GM12878 (cell line): ENCODE measurements around the gene MICAL3. TPM values are rescaled to one million over a fixed set of nuclear protein-coding genes. Genes with fewer than 3 reads are reported as not detected.
A peak's percentile ranks its signal among the peaks of the same experiment; 100 is the strongest.

Experiments
- BHLHE40 ChIP-seq, 2 experiments: fragments of 450-650 bp in 1 of 2; IDR thresholded peaks; 2 replicates each; pipeline ENCODE4 v1.6.1; 2011 to 2017; ENCODE audit warnings: low read depth in 2 of 2, borderline replicate concordance in 1 of 2, improper control_type of control experiment in 1 of 2, low read length in 1 of 2, mild to moderate bottlenecking in 1 of 2
- CHD2 ChIP-seq: IDR thresholded peaks from 2 replicates; pipeline ENCODE4 v1.6.1; 2011; ENCODE audit warnings: low read depth, low read length, improper control_type of control experiment, borderline replicate concordance
- CREB1 ChIP-seq: IDR thresholded peaks from 2 replicates; pipeline ENCODE4 v1.6.1; 2012; ENCODE audit warnings: low read depth, mild to moderate bottlenecking, inconsistent platforms
- IRF5 ChIP-seq: fragments of 450-650 bp; IDR thresholded peaks from 2 replicates; pipeline ENCODE4 v1.6.1; 2017; ENCODE audit warnings: borderline replicate concordance
- LARP7 ChIP-seq: fragments of 450-650 bp; IDR thresholded peaks from 2 replicates; pipeline ENCODE4 v1.6.1; 2017; ENCODE audit warnings: mild to moderate bottlenecking
- MTA2 ChIP-seq: fragments of 450-650 bp; IDR thresholded peaks from 2 replicates; pipeline ENCODE4 v1.6.1; 2016; ENCODE audit warnings: low read depth, mild to moderate bottlenecking, moderate library complexity
- MXI1 ChIP-seq: fragments of 150-350 bp; IDR thresholded peaks from 2 replicates; pipeline ENCODE4 v1.6.1; 2011; ENCODE audit warnings: low read depth, mild to moderate bottlenecking, inconsistent platforms, low read length, improper control_type of control experiment
- NR2C2 ChIP-seq: IDR thresholded peaks from 2 replicates; pipeline ENCODE4 v1.6.1; 2011; ENCODE audit warnings: borderline replicate concordance, low read depth; ENCODE audit not compliant: control insufficient read depth, insufficient read length
- POLR2AphosphoS2 ChIP-seq: IDR thresholded peaks from 2 replicates; pipeline ENCODE4 v1.6.1; 2011; ENCODE audit warnings: low read depth, mild to moderate bottlenecking, low read length, improper control_type of control experiment, moderate library complexity
- RAD51 ChIP-seq: fragments of 450-650 bp; IDR thresholded peaks from 2 replicates; pipeline ENCODE4 v1.6.1; 2016; ENCODE audit warnings: moderate library complexity, mild to moderate bottlenecking, inconsistent platforms
- RB1 ChIP-seq: fragments of 450-650 bp; formaldehyde crosslinking; IDR thresholded peaks from 2 replicates; pipeline ENCODE4 v1.6.1; 2017; ENCODE audit warnings: mild to moderate bottlenecking, borderline replicate concordance
- SIX5 ChIP-seq: IDR thresholded peaks from 2 replicates; pipeline ENCODE4 v1.6.1; 2011; ENCODE audit warnings: mild to moderate bottlenecking, low read depth, low read length, moderate library complexity; ENCODE audit not compliant: severe bottlenecking
- USF2 ChIP-seq: IDR thresholded peaks from 2 replicates; pipeline ENCODE4 v1.6.1; 2011; ENCODE audit warnings: low read depth, low read length, improper control_type of control experiment, borderline replicate concordance
- ZBED1 ChIP-seq: IDR thresholded peaks from 2 replicates; pipeline ENCODE4 v1.6.1; 2016; ENCODE audit warnings: borderline replicate concordance
- ZNF217 ChIP-seq: fragments of 450-650 bp; IDR thresholded peaks from 2 replicates; pipeline ENCODE4 v1.6.1; 2017; ENCODE audit warnings: antibody characterized with exemption, mild to moderate bottlenecking
- ZZZ3 ChIP-seq: IDR thresholded peaks from 2 replicates; pipeline ENCODE4 v1.6.1; 2011; ENCODE audit warnings: low read depth; ENCODE audit not compliant: control insufficient read depth, insufficient read length
- polyA plus RNA-seq, 11 experiments: library from polyadenylated mRNA; depleted of rRNA in 4 of 11; unstranded in 6 of 11; stranded (reverse) in 5 of 11; fragments of >200 nt; fragmentation: Nextera tagmentation in 4 of 11; fragmentation: Illumina TruSeq in 1 of 11; extraction: Ambion mirVana in 4 of 11; extraction: Trizol in 1 of 11; gene quantifications; 1 replicate in 1 of 11; 2 replicates in 10 of 11; pipeline versions ENCODE4 v1.2.1 to v1.2.3, GENCODE V29; 2011 to 2016; ENCODE audit warnings: inconsistent platforms in 2 of 11, missing spikeins in 2 of 11, low read depth in 1 of 11
- total RNA-seq, 4 experiments: library from RNA; depleted of rRNA in 3 of 4; stranded (reverse); fragments of >200 nt in 3 of 4; fragmentation: Illumina TruSeq in 1 of 4; extraction: Trizol in 1 of 4; gene quantifications; 2 replicates each; pipeline versions ENCODE4 v1.2.1 to v1.2.3, GENCODE V29; 2013 to 2021
- TF ChIP-seq, protein P1 (sequence below): fragments of 150-350 bp; IDR thresholded peaks from 2 replicates; pipeline ENCODE4 v1.6.1; 2014; ENCODE audit warnings: mild to moderate bottlenecking, low read depth, low read length
- TF ChIP-seq, protein P2 (sequence below), 3 experiments: IDR thresholded peaks in 2 of 3; conservative IDR thresholded peaks in 1 of 3; 2 replicates each; pipeline ENCODE4 v1.5.1; 2011; ENCODE audit warnings: low read depth in 3 of 3, low read length in 3 of 3, mild to moderate bottlenecking in 3 of 3, control low read depth in 2 of 3, moderate library complexity in 2 of 3, inconsistent platforms in 1 of 3, mixed read lengths in 1 of 3; ENCODE audit not compliant: control insufficient read depth in 2 of 3, insufficient read depth in 1 of 3; ENCODE audit errors: extremely low read depth in 1 of 3
- TF ChIP-seq, protein P3 (sequence below): fragments of 450-650 bp; formaldehyde crosslinking; IDR thresholded peaks from 2 replicates; pipeline ENCODE4 v1.5.0; 2022; ENCODE audit warnings: mild to moderate bottlenecking, missing genetic modification characterization

MICAL3 gene
- total and polyA plus RNA-seq, 10 of the 15 experiments (the other 5 are each of a cell fraction or from before 2014, with no cell fraction given), result 2.6 to 92.2 (median 24.0) TPM

- TF ChIP-seq, protein P1, sequence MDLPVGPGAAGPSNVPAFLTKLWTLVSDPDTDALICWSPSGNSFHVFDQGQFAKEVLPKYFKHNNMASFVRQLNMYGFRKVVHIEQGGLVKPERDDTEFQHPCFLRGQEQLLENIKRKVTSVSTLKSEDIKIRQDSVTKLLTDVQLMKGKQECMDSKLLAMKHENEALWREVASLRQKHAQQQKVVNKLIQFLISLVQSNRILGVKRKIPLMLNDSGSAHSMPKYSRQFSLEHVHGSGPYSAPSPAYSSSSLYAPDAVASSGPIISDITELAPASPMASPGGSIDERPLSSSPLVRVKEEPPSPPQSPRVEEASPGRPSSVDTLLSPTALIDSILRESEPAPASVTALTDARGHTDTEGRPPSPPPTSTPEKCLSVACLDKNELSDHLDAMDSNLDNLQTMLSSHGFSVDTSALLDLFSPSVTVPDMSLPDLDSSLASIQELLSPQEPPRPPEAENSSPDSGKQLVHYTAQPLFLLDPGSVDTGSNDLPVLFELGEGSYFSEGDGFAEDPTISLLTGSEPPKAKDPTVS, result no peak
- TF ChIP-seq MXI1, result 0 out of 2 replicates have a peak, but pooled peaks have one; percentile 18
- TF ChIP-seq BHLHE40 (IDR thresholded peaks at IDR 0.05; ENCODE audit: borderline replicate concordance in 1 of 2, low read depth in 2 of 2, low read length in 1 of 2), result peak; percentile 73 to 83
- no peak for TF ChIP-seq ZZZ3
- TF ChIP-seq ZBED1, result no peak
- peak; percentile 46; the same call in 1 of the 2 replicates for TF ChIP-seq ZNF217
- TF ChIP-seq, protein P2, sequence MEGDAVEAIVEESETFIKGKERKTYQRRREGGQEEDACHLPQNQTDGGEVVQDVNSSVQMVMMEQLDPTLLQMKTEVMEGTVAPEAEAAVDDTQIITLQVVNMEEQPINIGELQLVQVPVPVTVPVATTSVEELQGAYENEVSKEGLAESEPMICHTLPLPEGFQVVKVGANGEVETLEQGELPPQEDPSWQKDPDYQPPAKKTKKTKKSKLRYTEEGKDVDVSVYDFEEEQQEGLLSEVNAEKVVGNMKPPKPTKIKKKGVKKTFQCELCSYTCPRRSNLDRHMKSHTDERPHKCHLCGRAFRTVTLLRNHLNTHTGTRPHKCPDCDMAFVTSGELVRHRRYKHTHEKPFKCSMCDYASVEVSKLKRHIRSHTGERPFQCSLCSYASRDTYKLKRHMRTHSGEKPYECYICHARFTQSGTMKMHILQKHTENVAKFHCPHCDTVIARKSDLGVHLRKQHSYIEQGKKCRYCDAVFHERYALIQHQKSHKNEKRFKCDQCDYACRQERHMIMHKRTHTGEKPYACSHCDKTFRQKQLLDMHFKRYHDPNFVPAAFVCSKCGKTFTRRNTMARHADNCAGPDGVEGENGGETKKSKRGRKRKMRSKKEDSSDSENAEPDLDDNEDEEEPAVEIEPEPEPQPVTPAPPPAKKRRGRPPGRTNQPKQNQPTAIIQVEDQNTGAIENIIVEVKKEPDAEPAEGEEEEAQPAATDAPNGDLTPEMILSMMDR (IDR thresholded peaks at IDR 0.05 in 2 of 3, conservative IDR thresholded peaks at IDR 0.05 in 1 of 3; ENCODE audit: control insufficient read depth in 2 of 3, extremely low read depth in 1 of 3, insufficient read depth in 1 of 3, low read depth in 3 of 3, low read length in 3 of 3), result no peak
- TF ChIP-seq RAD51, result peak; percentile 88
- TF ChIP-seq IRF5, result no peak
- no peak for TF ChIP-seq SIX5
- TF ChIP-seq NR2C2, result no peak
- peak; percentile 48; the same call in 1 of the 2 replicates for TF ChIP-seq RB1
- 0 out of 2 replicates have a peak, but pooled peaks have one; percentile 20 for TF ChIP-seq LARP7
- TF ChIP-seq POLR2AphosphoS2, result no peak
- TF ChIP-seq CREB1, result 0 out of 2 replicates have a peak, but pooled peaks have one; percentile 6
- peak; percentile 41; the same call in 1 of the 2 replicates for TF ChIP-seq USF2
- peak; percentile 57; the same call in 1 of the 2 replicates for TF ChIP-seq CHD2
- TF ChIP-seq, protein P3, sequence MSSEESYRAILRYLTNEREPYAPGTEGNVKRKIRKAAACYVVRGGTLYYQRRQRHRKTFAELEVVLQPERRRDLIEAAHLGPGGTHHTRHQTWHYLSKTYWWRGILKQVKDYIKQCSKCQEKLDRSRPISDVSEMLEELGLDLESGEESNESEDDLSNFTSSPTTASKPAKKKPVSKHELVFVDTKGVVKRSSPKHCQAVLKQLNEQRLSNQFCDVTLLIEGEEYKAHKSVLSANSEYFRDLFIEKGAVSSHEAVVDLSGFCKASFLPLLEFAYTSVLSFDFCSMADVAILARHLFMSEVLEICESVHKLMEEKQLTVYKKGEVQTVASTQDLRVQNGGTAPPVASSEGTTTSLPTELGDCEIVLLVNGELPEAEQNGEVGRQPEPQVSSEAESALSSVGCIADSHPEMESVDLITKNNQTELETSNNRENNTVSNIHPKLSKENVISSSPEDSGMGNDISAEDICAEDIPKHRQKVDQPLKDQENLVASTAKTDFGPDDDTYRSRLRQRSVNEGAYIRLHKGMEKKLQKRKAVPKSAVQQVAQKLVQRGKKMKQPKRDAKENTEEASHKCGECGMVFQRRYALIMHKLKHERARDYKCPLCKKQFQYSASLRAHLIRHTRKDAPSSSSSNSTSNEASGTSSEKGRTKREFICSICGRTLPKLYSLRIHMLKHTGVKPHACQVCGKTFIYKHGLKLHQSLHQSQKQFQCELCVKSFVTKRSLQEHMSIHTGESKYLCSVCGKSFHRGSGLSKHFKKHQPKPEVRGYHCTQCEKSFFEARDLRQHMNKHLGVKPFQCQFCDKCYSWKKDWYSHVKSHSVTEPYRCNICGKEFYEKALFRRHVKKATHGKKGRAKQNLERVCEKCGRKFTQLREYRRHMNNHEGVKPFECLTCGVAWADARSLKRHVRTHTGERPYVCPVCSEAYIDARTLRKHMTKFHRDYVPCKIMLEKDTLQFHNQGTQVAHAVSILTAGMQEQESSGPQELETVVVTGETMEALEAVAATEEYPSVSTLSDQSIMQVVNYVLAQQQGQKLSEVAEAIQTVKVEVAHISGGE (CRISPR knock-in tag), result no peak
- peak; percentile 82 for TF ChIP-seq MTA2
Measured at GRCh38 chr22:18056807-18057474, 32.6 kb upstream of the MICAL3 start (continued).
